Measurements from ENCODE around the gene SUMO4. TPM values are rescaled to one million over a fixed set of nuclear protein-coding genes. Genes with fewer than 3 reads are reported as not detected.

The SUMO4 gene
- total RNA-seq, 1 experiment from 2014 or later = 2.8 TPM

DNA sequence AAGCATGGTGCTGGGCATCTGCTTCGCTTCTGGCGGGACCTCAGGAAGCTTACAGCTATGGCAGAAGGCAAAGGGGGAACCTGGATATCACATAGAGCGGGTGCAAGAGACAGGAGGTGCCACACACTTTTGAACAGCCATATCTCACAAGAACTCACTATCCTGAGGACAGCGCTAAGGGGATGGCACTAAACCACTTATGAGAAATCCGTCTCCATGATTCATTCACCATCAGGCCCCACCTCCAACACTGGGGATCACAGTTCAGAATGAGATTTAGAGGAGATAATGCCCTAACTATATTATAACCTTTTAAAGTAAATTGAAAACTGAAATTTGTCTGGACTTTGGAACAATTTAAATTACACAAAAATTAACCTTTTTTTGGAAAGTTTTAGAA lies 37.8 kb upstream of the SUMO4 start:
- intact Hi-C loops (cut with micrococcal nuclease; ENCODE audit: unreplicated experiment) = no loop called here
- CTCF ChIA-PET = no interaction called here
- Histone ChIP-seq H3K9me3 (ENCODE audit: low read depth, low read length, poor library complexity, severe bottlenecking) (no peaks in the 10 kb centered on the region), H3K27ac (ENCODE audit: low read depth, low read length, poor library complexity, severe bottlenecking) (no peak overlapping the region), H3K36me3 (ENCODE audit: insufficient read depth, low read length, poor library complexity, severe bottlenecking) (no peaks in the 10 kb centered on the region), H3K4me1 (ENCODE audit: insufficient read depth, low read length, poor library complexity, severe bottlenecking) (peaks cover 11% of the 10 kb centered on the region), H3K27me3 (replicated peaks; ENCODE audit: insufficient read depth, low read depth, low read length, poor library complexity) (no peaks in the 10 kb centered on the region), H3K4me3 (ENCODE audit: low read depth, low read length, poor library complexity, severe bottlenecking) (no peak overlapping the region)
- no peak for DNase-seq (ENCODE audit: low spot score)
- BruUV-seq (replicated peaks) = no TSS peak
- POLR2A ChIA-PET (ENCODE audit: low non-redundant PET) = no interaction called here
- TF ChIP-seq EZH2 (IDR thresholded peaks at IDR 0.05; ENCODE audit: borderline replicate concordance, low read depth, low read length, poor library complexity, severe bottlenecking) = no peak
- TF ChIP-seq, protein P1, sequence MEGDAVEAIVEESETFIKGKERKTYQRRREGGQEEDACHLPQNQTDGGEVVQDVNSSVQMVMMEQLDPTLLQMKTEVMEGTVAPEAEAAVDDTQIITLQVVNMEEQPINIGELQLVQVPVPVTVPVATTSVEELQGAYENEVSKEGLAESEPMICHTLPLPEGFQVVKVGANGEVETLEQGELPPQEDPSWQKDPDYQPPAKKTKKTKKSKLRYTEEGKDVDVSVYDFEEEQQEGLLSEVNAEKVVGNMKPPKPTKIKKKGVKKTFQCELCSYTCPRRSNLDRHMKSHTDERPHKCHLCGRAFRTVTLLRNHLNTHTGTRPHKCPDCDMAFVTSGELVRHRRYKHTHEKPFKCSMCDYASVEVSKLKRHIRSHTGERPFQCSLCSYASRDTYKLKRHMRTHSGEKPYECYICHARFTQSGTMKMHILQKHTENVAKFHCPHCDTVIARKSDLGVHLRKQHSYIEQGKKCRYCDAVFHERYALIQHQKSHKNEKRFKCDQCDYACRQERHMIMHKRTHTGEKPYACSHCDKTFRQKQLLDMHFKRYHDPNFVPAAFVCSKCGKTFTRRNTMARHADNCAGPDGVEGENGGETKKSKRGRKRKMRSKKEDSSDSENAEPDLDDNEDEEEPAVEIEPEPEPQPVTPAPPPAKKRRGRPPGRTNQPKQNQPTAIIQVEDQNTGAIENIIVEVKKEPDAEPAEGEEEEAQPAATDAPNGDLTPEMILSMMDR (conservative IDR thresholded peaks at IDR 0.05; ENCODE audit: low read depth, low read length) = no peak

DNA sequence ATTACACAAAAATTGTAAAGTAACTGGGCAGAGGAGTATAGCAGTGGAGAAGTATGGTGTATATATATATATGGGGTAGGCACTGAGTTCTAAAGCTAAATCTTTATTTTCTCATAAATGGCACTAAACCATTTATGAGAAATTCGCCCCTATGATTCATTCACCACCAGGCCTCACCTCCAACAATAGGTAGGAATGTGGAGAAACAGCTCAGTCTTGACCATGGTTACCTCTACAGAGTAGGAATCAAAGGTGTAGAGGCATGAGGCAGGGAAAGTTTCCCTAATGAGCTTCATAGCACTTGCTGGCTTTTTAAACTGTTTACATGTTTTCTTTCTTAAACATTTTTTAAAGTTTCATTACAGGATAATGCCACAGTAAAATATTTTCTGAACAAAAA lies 36.9 kb upstream of the SUMO4 start:
- intact Hi-C loops (cut with micrococcal nuclease; ENCODE audit: unreplicated experiment) = no loop called here
- BruUV-seq (replicated peaks) = no TSS peak
- POLR2A ChIA-PET (ENCODE audit: low non-redundant PET) = no interaction called here

DNA sequence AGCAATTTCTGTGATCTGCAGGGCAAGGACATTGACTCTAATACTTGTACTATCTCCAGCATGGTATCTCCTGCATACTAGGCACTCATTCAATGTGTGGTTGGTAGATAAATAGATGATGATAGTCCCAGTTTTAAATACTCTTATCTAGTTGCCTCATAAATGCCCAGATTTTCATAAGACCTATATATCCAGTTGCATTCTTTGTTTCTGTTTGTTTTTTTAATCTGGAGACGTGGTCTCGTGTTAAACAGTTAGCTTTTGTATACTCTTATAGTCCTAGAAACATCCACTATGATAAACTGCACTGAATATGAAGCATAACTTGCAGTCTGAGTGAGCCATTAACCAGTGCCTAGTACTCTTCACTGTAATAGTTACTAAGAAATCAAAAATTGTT lies 35.5 kb upstream of the SUMO4 start:
- H3K27ac ChIP-seq (ENCODE audit: low read depth, low read length, poor library complexity, severe bottlenecking) = no peak overlapping the region
- H3K27me3 ChIP-seq (replicated peaks; ENCODE audit: insufficient read depth, low read depth, low read length, poor library complexity) = no peaks in the 10 kb centered on the region
- no peaks in the 10 kb centered on the region for H3K36me3 ChIP-seq (ENCODE audit: insufficient read depth, low read length, poor library complexity, severe bottlenecking)
- POLR2A ChIA-PET (ENCODE audit: low non-redundant PET) = no interaction called here
- intact Hi-C loops (cut with micrococcal nuclease; ENCODE audit: unreplicated experiment) = no loop called here
- no peak for DNase-seq (ENCODE audit: low spot score)
- CTCF ChIA-PET = no interaction called here
- no peaks in the 10 kb centered on the region for H3K9me3 ChIP-seq (ENCODE audit: low read depth, low read length, poor library complexity, severe bottlenecking)
- no TSS peak for BruUV-seq (replicated peaks)
- H3K4me3 ChIP-seq (ENCODE audit: low read depth, low read length, poor library complexity, severe bottlenecking) = no peak overlapping the region
- TF ChIP-seq, protein P1 (conservative IDR thresholded peaks at IDR 0.05; ENCODE audit: low read depth, low read length) = no peak
- TF ChIP-seq EZH2 (IDR thresholded peaks at IDR 0.05; ENCODE audit: borderline replicate concordance, low read depth, low read length, poor library complexity, severe bottlenecking) = no peak
- H3K4me1 ChIP-seq (ENCODE audit: insufficient read depth, low read length, poor library complexity, severe bottlenecking) = no peaks in the 10 kb centered on the region

More for the DNA sequence above, 36.9 kb upstream of the SUMO4 start:
- DNase-seq (ENCODE audit: low spot score) = no peak
- TF ChIP-seq EZH2 (IDR thresholded peaks at IDR 0.05; ENCODE audit: borderline replicate concordance, low read depth, low read length, poor library complexity, severe bottlenecking) = no peak
- TF ChIP-seq, protein P1 (conservative IDR thresholded peaks at IDR 0.05; ENCODE audit: low read depth, low read length) = no peak
- CTCF ChIA-PET = no interaction called here
- no peaks in the 10 kb centered on the region for H3K36me3 ChIP-seq (ENCODE audit: insufficient read depth, low read length, poor library complexity, severe bottlenecking)
- peaks cover 3% of the 10 kb centered on the region for H3K4me1 ChIP-seq (ENCODE audit: insufficient read depth, low read length, poor library complexity, severe bottlenecking)
- no peak overlapping the region for H3K4me3 ChIP-seq (ENCODE audit: low read depth, low read length, poor library complexity, severe bottlenecking)
- H3K9me3 ChIP-seq (ENCODE audit: low read depth, low read length, poor library complexity, severe bottlenecking) = no peaks in the 10 kb centered on the region
- H3K27me3 ChIP-seq (replicated peaks; ENCODE audit: insufficient read depth, low read depth, low read length, poor library complexity) = no peaks in the 10 kb centered on the region
- no peak overlapping the region for H3K27ac ChIP-seq (ENCODE audit: low read depth, low read length, poor library complexity, severe bottlenecking)

Measured in A673 (cell line).